GOT3 (cell line): ENCODE results near the gene DDX28.
"Not testable (repeated sequence)": the region's sequence is repeated elsewhere in the genome, so short reads cannot be mapped to it uniquely, and the experiment has no call there.

Experiments used
- DNase-seq: peaks from one replicate; lab custom pipeline; 2025; ENCODE audit warnings: mixed read lengths; lab: John Stamatoyannopoulos, UW

DDX28 gene

GRCh38 chr16:67994040-67994408, 29.0 kb downstream of the DDX28 start:
- not testable (repeated sequence) for DNase-seq

GRCh38 chr16:67993207-67994039, 29.6 kb downstream of the DDX28 start:
- DNase-seq: peak; percentile 40

GRCh38 chr16:67992661-67993206, 30.3 kb downstream of the DDX28 start:
- DNase-seq: no peak

GRCh38 chr16:67990018-67990386, 33.0 kb downstream of the DDX28 start:
- no peak for DNase-seq

DNA sequence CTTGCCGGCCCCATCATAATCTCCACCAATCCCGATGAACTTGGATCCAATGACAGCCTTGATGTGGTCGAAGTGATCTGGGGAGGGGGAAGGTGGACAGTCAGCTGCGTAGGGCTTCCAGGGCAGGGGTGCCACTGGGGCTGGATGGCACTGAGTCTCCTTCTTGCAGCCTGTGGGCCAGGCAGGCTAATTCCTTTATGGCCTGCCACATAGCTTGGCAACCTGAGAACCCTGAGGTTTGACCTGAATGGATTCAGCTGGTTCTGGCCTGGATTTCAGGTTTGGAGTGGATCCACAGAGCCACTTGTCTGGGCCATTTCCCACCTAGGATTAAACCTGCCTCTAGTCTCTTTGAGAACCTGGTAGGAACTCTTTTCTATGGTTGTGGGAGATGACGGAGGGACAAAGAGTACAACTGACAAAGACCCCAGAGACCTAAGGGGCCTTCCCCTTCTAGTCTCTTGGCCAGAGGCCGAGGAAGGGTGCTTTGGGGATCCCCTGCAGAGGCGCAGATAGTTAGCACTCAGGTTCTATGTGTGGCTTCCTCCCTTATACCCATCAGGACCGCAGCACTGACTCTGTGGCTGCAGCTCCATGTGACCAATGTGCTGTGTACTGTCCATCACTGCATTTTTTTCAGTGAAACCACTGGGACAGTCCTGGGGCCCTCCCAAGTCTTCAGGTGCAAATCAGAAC, 33.6 kb downstream of the DDX28 start:
- no peak for DNase-seq

DNA sequence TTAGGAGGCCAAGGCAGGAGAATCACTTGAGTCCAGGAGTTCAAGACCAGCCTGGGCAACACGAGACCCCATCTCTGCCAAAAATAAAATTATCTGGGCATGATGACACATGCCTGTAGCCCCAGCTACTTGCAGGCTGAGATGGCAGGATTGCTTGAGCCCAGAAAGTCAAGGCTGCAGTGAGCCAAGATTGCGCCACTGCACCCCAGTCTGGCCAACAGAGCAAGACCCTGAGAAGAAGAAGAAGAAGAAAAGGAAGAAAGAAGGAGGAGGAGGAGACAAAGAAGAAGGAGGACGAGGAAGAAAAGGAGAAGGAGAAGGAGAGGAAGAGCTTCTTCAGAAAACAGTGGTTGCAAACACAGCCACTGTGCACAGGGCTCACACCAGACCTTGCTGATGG, 34.4 kb downstream of the DDX28 start:
- DNase-seq: no peak

- DNase-seq: no peak
These were observed 35.4 kb downstream of the DDX28 start for GRCh38 chr16:67987460-67988160.

DNA sequence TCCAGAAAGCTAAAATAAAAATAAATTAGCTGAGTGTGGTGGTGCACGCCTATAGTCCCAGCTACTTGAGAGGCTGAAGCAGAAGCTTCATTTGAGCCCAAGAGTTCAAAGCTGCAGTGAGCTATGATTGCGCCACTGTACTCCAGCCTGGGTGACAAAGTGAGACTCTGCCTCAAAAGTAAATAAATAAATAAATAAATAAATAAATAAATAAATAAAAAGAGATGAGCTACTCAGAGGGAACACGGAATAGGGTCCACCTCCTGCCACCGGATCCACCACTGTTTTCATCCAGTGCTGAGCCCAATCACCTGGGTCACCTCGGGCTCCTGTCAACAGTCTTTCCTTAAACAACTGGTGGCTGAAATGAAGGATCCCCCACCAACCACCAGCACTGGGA, 36.1 kb downstream of the DDX28 start:
- DNase-seq: no peak

DNA sequence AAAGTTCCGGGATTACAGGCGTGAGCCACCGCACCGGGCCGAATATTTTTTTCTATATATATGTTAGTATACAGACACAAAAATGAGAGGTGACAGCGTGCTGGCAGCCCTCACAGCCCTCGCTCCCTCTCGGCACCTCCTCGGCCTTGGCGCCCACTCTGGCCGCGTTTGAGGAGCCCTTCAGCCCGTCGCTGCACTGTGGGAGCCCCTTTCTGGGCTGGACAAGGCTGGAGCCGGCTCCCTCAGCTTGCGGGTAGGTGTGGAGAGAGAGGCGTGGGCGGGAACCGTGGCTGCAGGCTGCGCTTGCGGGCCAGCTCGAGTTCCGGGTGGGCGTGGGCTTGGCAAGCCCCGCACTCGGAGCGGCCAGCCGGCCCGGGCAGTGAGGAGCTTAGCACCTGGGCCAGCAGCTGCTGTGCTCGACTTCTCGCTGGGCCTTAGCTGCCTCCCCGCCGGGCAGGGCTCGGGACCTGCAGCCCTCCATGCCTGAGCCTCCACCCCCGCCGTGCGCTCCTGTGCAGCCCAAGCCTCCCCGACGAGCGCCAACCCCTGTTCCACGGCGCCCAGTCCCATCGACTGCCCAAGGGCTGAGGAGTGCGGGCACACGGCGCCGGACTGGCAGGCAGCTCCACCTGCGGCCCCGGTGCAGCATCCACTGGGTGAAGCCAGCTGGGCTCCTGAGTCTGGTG, 40.9 kb downstream of the DDX28 start:
- no peak for DNase-seq

DNA sequence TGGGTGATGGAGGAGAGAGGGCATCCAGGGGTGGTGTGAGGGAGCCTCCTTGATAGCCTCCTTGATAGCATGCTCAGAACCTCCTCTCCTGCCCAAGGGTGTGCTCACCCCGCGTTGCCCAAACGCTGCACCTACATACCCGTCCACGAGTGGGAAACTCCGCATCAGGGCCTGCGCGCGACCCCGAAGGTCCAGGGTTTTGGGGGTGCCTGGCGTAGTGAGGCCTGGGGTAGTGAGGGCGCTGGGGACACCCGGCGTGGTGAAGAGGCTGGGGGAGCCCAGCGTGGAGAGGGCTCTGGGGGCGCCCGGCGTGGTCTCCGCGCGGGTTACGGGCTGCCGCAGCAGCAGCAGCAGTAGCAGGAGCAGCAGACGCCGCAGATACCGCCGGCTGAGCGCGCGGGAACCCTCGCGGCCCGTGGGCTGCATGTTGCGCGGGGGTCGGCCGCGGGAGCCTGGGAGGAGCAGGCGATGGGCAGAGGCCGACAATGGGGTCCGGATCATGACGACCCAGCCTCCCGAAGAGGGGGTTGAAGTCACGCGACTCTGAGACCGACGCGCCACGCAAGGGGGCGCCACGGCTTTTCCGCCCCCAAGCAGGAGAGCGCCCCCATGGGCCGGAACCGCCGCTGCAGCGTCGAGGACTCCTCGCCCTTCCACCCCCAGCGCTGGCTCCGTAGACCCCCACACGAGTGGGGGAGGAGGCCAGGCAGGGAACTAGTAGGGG, 42.9 kb downstream of the DDX28 start, which contains the start of gene DPEP3:
Gene DPEP3, minus strand, starts transcription at position 545 of the 724 bp plus-strand sequence. Its CDS starts 119 bp downstream, at position 426.
- DNase-seq: no peak

GRCh38 chr16:67977469-67978227, 45.4 kb downstream of the DDX28 start:
- DNase-seq: no peak

DNA sequence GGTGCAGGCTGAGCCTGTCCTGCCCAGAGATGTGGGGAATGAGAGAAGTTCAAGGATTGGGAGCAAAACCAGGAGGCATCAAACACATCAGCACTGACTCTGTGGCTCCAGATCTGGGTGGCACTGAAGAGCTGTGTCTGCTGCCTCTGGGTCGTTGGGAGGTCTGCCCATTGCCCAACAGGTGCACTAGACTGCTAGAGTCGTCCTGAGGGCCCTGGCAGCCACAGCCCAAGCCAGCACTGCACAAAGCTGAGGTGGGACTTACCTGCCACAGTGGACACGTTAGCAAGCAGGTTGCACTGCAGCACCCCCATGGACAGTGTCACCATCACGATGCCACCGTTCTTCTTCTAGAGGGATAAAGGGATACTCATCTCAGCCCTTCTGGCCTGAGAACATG, 46.0 kb downstream of the DDX28 start:
- DNase-seq: no peak

GRCh38 chr16:67976205-67976604, 46.8 kb downstream of the DDX28 start:
- DNase-seq: no peak

GRCh38 chr16:67975321-67976105, 47.5 kb downstream of the DDX28 start:
- no peak for DNase-seq

GRCh38 chr16:67972285-67972684, 50.7 kb downstream of the DDX28 start:
- not testable (repeated sequence) for DNase-seq

DNA sequence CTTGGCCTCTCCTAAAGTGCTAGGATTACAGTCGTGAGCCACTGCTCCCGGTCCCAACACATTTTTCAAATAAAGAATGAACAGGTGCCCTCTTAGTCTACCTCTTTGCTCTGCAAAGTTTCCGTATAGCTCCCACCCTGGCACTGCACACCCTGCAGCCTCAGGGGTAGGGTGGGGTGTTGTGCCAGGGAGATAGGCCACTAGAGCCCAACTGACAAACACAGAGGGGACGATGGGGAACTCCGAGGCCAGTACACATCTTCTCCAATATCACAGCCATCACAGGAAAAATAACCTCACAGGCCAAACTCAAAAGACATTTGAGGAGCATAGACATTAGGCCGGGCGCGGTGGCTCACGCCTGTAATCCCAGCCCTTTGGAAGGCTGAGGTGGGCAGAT, 51.9 kb downstream of the DDX28 start:
- no peak for DNase-seq
